Glutamatergic neuron (in vitro differentiated cells): Measurements from ENCODE around the gene MEFV. TPM values are rescaled to one million over a fixed set of nuclear protein-coding genes. Genes with fewer than 3 reads are reported as not detected.
A peak's percentile ranks its signal among the peaks of the same experiment; 100 is the strongest.

ENCODE experiments used
- DNase-seq: peaks from one replicate; pipeline ENCODE4 v3.0.0; 2022
- H3K27ac Mint-ChIP-seq: one replicate; pipeline ENCODE4 v1.8.0; 2020; ENCODE audit warnings: mild to moderate bottlenecking, mixed read lengths, inconsistent platforms; ENCODE audit not compliant: unreplicated experiment
- H3K27me3 Mint-ChIP-seq: one replicate; pipeline ENCODE4 v1.8.0; 2020; ENCODE audit warnings: mild to moderate bottlenecking, moderate library complexity, mixed read lengths, inconsistent platforms; ENCODE audit not compliant: unreplicated experiment
- H3K36me3 Mint-ChIP-seq: one replicate; pipeline ENCODE4 v1.8.0; 2020; ENCODE audit warnings: mild to moderate bottlenecking, mixed read lengths, inconsistent platforms; ENCODE audit not compliant: unreplicated experiment
- H3K4me1 Mint-ChIP-seq: one replicate; pipeline ENCODE4 v1.8.0; 2020; ENCODE audit warnings: mild to moderate bottlenecking, low read depth, mixed read lengths, inconsistent platforms; ENCODE audit not compliant: unreplicated experiment
- H3K4me3 Mint-ChIP-seq: one replicate; pipeline ENCODE4 v1.8.0; 2020; ENCODE audit warnings: mild to moderate bottlenecking, mixed read lengths, inconsistent platforms; ENCODE audit not compliant: unreplicated experiment
- H3K9me3 Mint-ChIP-seq: one replicate; pipeline ENCODE4 v1.8.0; 2020; ENCODE audit warnings: mild to moderate bottlenecking, moderate library complexity, mixed read lengths, inconsistent platforms; ENCODE audit not compliant: unreplicated experiment
- total RNA-seq: library from RNA; stranded (reverse); fragmentation: NEBNext Ultra II Directional; extraction: Animal tissue kit (Norgen Biotek cat#: 25700); gene quantifications from one replicate; pipeline ENCODE4 v1.2.1, GENCODE V29; 2021; ENCODE audit not compliant: unreplicated experiment
- TF ChIP-seq, protein P1 (sequence below): fragments of 200-600 bp; sonication (generic); IDR thresholded peaks from one replicate; pipeline ENCODE4 v1.5.0; 2021; ENCODE audit not compliant: partially characterized antibody, unreplicated experiment

The MEFV gene
- total RNA-seq, 1 donor from 2014 or later, result not detected

DNA sequence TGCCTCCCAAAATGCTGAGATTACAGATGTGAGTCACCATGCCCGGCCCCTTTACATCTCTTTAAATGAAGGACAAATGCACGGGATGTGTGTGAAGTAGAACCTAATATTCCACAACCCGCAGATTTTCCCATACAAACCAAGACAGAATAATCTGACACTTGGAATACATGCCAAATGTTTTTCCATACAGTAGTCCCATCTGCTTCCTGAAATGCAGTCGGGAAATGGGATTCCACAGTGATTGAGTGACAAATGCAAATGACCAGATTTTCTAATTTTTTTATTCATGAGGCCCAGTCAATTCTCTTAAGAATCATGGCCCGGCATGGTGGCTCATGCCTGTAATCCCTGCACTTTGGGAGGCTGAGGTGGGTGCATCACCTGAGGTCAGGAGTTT is 14.7 kb downstream of the MEFV start:
- Mint-ChIP-seq H3K36me3 (no peaks in the 10 kb centered on the region), H3K4me3 (no peak overlapping the region), H3K4me1 (no peaks in the 10 kb centered on the region), H3K9me3 (no peaks in the 10 kb centered on the region), H3K27me3 (peaks cover 4% of the 10 kb centered on the region), H3K27ac (no peak overlapping the region)
- DNase-seq, result no peak
- TF ChIP-seq, protein P1, sequence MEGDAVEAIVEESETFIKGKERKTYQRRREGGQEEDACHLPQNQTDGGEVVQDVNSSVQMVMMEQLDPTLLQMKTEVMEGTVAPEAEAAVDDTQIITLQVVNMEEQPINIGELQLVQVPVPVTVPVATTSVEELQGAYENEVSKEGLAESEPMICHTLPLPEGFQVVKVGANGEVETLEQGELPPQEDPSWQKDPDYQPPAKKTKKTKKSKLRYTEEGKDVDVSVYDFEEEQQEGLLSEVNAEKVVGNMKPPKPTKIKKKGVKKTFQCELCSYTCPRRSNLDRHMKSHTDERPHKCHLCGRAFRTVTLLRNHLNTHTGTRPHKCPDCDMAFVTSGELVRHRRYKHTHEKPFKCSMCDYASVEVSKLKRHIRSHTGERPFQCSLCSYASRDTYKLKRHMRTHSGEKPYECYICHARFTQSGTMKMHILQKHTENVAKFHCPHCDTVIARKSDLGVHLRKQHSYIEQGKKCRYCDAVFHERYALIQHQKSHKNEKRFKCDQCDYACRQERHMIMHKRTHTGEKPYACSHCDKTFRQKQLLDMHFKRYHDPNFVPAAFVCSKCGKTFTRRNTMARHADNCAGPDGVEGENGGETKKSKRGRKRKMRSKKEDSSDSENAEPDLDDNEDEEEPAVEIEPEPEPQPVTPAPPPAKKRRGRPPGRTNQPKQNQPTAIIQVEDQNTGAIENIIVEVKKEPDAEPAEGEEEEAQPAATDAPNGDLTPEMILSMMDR, result no peak

DNA sequence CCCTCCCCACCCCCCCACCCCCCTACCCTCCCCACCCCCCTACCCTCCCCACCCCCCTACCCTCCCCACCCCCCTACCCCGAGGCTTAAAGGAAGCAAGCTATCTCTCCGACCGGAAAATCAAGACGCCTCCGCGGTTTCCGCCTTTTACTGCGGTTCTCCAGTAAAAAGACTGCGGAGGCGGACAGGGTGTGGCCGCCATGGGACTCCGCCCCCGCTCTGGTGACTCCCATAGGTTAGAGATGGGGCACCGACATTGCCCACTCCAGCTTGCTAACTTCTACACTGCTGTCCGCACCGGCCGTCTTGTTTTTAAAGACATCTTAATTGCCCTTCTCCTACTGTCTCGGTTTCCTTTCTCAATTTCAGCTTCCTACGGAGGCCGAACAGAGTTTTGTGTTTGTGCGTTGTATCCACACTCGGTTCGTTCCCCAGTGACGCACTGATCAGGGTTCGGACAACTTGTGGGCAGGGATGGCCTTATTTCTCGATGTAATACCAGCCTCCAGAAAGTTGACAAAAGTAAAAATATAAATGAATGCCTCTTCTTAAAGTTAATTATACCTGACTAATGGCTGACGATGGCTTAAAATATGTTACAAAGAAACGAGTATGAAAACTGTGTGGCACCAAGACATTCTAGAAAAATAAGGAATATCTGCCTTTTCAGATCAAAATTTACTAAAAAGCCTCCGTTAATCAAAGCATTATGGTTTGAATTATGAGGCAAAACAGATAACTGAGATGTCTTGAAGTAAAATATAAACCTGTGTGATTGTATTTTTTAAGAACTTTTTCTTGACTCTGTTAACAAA is 20.4 kb downstream of the MEFV start:
- peaks cover 16% of the 10 kb centered on the region for H3K36me3 Mint-ChIP-seq
- peak overlapping the region; percentile 84 for H3K4me3 Mint-ChIP-seq
- H3K9me3 Mint-ChIP-seq, result peaks cover 9% of the 10 kb centered on the region
- TF ChIP-seq, protein P1, result no peak
- DNase-seq, result peak; percentile 55
- peak overlapping the region; percentile 46 for H3K27ac Mint-ChIP-seq
- H3K27me3 Mint-ChIP-seq, result peaks cover 3% of the 10 kb centered on the region
- peaks cover 5% of the 10 kb centered on the region for H3K4me1 Mint-ChIP-seq

DNA sequence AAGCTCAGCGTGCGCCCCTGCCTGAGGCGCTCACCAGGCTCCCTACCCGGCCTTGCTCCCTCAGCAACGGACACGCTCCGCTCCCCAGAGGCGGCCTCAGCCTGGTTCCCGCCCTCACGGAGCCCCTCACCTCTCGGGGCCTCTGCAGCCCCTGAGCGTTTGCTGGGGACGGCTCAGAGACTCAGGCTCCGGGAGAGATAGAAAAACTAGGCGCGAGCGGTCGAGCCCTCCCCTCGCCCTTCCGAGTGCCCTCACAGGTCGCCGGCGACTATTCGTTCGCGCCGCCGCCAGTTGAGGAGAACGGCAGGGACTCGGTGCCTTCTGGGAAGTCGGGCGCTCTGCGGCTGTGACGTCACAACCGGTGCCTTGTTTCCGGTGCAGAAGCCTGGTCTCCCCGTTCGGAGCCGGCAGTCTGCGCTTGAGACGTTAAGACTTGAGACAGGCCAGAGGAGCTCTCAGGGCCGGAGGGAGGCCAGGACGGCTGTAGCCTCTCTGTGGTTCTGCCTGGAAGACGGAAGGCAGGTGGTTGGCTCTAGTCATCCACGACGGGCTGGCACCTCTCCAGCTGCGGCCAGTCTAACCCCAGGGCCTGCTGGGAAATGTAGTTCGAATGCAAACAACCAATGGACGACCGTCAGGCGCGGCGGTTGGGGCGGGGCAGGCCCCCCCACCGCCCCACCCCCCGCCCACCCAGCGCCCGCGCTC is 21.4 kb downstream of the MEFV start, which contains the start of gene ZNF200:
Gene ZNF200 (minus strand): TSS at position 302 of the 705 bp plus-strand sequence. CDS start 1,403 bp downstream, outside the sequence.
- Mint-ChIP-seq H3K36me3 (peaks cover 26% of the 10 kb centered on the region), H3K27ac (peak within 1 kb of the TSS; percentile 93), H3K9me3 (peaks cover 10% of the 10 kb centered on the region), H3K27me3 (peaks cover 3% of the 10 kb centered on the region), H3K4me3 (peak within 1 kb of the TSS; percentile 97), H3K4me1 (peaks cover 5% of the 10 kb centered on the region)
- TF ChIP-seq, protein P1, result no peak
- peak; percentile 96 for DNase-seq

DNA sequence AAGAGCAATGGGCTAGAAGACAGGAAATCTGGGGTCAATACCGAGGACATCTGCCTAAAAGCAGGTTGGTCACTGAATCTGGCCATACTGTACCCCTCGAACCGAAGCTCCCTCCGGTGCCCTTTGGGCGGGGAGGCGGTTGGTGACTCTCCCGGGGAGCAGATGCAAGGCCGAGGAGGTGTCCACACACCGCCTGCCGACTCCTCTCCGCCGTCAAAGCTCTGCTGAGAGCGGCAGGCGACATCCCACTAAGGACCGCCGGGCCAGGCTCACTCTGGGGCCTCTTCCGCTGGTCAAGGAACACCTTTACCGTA is 21.9 kb downstream of the MEFV start:
- DNase-seq, result no peak
- Mint-ChIP-seq H3K27ac (peak overlapping the region; percentile 89), H3K27me3 (peaks cover 3% of the 10 kb centered on the region), H3K4me3 (peak overlapping the region; percentile 97), H3K4me1 (peaks cover 5% of the 10 kb centered on the region), H3K9me3 (peaks cover 11% of the 10 kb centered on the region), H3K36me3 (peaks cover 27% of the 10 kb centered on the region)
- TF ChIP-seq, protein P1, result no peak
